HG02642 (cell line): Measurements from ENCODE around the gene ROM1.
A peak's percentile ranks its signal among the peaks of the same experiment; 100 is the strongest.
"Not testable (repeated sequence)": the region's sequence is repeated elsewhere in the genome, so short reads cannot be mapped to it uniquely, and the experiment has no call there.

Source experiments
- ATAC-seq: cut with Tn5 transposase; IDR thresholded peaks from one replicate; pipeline ENCODE4 v1.9.1; 2021; ENCODE audit warnings: mild to moderate bottlenecking; ENCODE audit not compliant: unreplicated experiment, poor library complexity

Gene ROM1

DNA sequence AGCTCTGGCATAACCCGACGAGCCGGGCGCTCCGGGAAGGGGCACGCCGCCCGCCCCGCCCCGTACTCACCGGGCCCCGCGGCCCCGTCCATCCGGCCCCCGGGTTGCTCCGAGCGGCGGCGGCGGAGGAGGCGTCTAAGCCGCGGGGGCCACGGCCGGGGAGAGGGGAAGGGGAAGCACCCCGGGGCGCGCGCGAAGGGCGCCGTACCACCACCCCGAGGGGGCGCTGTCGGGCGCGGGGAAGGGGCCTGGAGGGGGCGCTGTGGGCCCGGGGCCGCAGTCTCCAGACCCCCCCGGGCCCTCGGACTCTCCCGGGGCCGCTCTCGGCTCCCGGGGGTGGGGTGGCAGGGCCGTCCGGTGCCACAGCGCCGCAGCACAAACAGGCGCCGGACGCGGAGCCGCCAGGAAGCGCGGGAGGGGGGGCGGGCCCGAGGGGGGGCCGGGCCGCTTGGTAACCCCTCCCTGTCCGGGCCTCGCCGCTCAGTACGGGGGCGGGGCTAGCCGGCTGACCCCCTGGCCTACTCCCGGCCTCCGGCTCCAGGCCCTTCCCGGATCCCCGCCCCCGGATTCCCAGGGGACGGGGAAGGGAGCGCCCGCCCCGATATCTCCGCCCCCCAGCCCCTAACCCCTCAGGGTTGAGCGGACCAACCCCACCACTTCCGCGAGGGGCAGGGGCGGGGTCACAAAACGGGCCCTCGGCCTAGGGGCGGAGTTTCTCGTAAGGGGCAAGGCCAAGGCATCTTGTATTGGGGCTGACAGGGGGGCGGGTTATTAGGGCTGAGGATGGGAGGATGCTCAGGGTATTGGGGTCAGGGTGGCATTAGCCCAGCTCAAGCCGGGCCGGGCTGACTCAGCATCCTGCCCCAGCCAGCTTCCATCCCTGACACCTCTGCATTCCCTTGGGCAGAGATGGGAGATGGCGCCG lies at the start of gene ROM1, which contains the start of gene EML3:
Gene ROM1 (plus strand): TSS at position 892 of the 925 bp plus-strand sequence. CDS start 25 bp downstream, at position 917.
Gene EML3 (minus strand): TSS at position 410 of the 925 bp plus-strand sequence. CDS start 318 bp downstream, at position 92.
- peak; percentile 72 for ATAC-seq

- no peak for ATAC-seq
These were observed 47.8 kb upstream of the ROM1 start for GRCh38 chr11:62565100-62565802.

DNA sequence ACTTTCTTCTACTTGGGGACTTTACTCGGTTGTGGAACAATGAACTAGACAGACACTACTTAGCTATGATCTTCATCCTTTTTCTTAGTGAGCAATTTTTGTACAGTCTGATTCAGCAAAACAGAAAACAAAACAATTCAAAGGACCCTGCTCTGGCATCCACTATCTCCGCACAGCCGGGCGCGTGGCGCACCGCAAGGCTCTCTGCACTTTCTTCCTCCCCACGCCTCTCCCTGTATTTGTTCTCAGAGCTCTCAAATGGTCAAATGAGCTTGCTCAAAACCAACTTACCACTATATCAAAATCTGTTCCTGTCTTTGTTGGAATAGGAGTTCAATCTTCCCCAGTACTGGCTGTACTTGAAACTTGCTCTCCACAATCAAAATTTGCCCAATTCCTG lies 46.8 kb upstream of the ROM1 start:
- no peak for ATAC-seq

- no peak for ATAC-seq
These were observed 45.9 kb upstream of the ROM1 start for GRCh38 chr11:62567018-62567633.

DNA sequence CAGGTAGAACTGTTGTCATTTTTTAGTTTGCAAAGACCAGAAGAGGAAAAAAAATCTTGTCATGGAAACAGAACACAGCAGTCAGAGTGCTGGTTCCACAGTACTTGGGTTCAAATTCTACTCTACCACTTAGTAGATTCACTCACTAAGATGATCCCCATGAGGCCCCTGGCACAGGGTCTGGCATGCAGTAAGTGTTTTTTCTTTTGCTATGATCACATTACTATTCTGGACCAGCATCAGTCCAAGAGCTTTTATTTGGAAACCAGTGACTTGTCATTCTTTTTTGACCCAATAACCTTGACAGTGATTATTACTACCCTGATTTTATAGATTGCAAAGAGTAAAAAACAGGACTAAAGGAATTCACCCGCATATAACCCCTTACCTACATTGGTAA lies 43.4 kb upstream of the ROM1 start:
- ATAC-seq: no peak

- not testable (repeated sequence) for ATAC-seq
These were observed 42.2 kb upstream of the ROM1 start for GRCh38 chr11:62570903-62571302.

GRCh38 chr11:62571493-62571892 lies 41.6 kb upstream of the ROM1 start:
- ATAC-seq: not testable (repeated sequence)

DNA sequence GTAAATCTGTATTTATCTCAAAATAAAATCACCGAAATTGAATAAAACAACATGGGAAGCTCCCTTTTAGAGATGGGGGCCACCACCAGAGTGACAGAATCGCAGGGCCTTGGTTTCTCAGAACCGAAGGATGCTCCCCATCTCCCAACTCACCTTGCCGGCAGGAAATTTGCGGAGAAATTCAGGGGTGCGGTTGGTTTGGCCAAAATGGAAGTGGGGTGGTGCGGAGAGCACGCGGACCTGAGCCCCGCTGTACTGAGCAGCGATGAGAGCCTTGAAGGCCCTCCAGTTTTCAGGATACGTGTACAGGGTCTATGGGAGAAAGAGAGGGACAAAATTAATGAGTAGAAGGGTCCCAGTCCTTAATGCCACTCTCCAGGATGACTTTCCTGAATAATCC lies 40.6 kb upstream of the ROM1 start:
- ATAC-seq: no peak

DNA sequence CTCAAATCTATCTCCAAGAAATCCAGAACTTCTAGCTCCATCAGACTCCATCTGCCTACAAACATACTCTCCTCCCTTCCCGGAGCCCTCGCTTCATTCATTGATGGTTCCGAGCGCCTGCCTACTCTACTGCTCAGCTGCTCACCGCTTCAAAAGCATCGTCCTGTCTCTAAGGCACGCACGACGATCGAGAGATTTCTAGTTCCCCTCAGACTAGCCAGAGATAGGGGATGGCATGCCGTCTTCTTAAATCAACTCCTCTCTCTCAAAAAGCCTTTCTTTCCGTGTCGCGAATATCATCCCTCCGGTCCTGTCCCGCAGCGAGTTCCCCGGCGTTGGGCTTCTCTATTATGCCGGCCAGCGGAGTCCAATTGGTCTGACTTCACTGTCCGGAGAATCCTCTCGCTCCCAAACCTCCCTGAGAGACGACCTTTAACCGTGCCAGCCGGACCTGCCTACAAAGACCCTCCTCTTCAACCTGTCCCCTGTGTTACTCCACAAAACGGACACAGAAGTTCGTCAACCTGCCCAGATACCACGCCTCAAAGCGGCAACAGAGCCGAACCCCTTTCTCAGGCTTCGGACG lies 40.0 kb upstream of the ROM1 start:
- ATAC-seq: peak; percentile 0

DNA sequence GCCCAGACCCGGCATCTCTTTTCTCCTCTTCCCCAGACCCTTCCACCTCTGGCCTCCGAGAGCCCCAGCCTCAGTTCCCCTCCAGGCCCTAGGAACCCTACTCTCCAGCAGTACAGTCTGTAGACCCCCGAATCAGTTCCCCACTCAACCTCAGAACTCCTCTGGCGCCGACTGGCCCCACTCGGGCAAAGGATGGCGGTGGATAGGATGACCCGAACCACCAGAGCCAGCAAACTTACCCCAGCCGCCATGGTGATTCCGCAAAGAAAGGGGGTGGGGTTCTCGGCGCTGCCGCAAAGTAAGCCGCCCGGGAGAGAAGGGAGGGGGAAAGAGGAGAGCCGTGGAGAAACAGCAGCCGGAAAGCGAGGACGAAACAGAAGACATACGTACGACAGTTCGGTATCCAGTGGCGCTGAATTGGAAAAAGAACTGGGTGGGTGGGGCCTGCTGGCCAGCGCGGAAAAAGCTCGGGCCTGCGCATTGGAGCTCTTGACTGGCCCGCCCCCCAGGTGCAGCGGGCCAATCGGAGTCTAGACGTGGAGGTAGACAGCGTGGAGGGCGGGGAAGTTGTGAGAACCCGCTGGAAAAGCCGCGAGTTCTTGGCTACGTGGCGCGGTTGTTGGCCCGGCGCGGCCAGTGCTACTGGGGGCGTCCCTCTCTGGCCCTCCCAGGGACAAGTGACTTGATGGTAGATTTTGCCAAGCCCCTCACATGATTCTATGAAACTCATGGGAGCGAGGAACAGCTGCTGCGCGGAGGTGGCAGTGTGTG lies 39.3 kb upstream of the ROM1 start, which contains the start of gene EEF1G:
Gene EEF1G (minus strand): TSS at position 300 of the 771 bp plus-strand sequence. CDS start 49 bp downstream, at position 251.
- peak; percentile 92 for ATAC-seq

DNA sequence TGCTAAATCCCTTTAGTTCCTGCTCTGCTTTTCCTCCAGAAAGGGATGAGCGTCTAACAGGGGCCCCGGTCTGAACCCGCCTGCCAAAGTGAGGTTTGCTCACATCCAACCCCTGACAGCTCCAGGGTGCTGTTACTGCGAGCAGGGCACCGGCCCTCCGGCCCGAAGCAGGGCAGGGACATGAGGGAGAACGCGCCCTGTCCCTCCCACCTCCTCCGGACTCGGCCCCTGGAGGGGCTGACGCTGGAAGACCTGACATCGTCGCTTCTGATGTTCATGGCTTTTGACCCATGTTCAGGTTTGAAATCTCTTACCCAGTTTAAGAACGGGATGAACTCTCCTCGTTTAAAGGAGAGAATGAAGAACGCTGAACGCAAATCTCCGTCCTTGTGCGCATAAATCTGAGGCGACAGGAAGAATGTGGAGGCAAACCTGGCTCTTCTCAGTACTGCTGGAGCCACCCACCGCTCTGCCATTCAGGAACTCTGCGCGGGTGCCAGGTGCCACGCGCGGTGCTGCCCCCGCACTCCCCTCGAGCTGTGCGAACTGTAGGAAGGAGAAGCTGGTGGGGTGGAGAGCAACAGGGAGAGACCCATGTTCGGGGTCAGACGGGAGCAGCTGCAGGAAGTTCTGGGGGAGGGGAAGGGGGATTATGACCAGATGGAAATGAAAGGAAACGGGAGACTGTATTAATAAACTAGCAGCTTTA lies 38.5 kb upstream of the ROM1 start:
- peak; percentile 14 for ATAC-seq

- no peak for ATAC-seq
These were observed 37.9 kb upstream of the ROM1 start for GRCh38 chr11:62575156-62575555.

DNA sequence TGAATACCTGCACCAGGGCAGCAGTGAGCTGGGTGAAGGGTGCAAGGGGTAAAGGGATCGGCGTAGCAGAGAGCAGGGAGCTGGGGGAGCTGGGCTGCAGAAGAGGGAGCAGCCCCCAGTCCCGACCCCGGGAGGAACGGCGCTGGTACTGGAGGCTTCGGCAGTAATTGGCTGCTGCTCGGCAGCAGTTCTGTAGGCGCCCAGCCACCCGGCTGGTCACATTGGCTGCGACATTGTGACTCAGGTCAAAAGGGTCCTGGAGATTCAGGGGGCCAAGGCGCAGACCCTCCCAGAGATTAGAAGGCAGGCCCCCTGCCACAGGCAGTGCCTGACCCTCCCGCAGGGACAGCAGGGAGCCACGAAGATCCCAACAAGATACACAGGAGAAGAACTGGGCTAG lies 37.2 kb upstream of the ROM1 start:
- no peak for ATAC-seq

GRCh38 chr11:62577046-62577714 lies 35.9 kb upstream of the ROM1 start:
- no peak for ATAC-seq

DNA sequence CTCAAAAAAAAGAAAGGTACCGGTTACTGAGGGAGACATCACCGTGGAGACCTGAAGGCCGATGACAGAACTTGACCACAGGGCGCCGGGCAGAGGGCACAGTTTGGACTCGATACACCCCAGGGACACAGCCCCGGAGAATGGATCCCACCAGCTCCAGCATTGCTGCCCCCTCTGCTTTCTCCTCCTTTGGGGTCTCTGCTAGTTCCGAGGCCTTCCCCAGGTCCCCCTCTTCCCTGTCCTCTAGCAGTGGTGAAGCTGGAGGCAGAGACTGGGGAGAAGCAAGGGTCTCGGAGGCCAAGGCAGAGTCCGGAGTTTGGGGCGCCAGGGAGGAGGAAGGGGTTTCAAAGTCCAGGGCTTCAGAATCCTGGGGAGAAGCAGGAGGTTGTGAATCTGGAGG lies 34.5 kb upstream of the ROM1 start:
- ATAC-seq: no peak

DNA sequence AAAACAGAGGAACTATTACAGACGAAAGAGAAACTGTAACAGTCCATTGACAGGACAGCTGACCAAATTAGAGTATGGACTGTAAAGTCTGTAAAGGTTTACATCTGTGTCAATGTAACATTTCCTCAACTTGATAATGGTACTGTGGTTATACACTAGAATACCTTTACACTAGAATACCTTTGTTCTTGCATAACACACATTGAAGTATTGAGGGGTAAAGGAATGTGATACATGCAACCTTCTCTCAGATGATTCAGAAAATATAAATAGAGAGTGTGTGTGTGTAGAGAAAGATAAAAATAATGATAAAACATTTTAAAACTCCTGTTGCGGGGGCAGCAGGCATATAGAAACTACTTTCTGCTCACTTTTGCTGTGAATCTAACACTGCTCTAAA lies 33.8 kb upstream of the ROM1 start:
- no peak for ATAC-seq

DNA sequence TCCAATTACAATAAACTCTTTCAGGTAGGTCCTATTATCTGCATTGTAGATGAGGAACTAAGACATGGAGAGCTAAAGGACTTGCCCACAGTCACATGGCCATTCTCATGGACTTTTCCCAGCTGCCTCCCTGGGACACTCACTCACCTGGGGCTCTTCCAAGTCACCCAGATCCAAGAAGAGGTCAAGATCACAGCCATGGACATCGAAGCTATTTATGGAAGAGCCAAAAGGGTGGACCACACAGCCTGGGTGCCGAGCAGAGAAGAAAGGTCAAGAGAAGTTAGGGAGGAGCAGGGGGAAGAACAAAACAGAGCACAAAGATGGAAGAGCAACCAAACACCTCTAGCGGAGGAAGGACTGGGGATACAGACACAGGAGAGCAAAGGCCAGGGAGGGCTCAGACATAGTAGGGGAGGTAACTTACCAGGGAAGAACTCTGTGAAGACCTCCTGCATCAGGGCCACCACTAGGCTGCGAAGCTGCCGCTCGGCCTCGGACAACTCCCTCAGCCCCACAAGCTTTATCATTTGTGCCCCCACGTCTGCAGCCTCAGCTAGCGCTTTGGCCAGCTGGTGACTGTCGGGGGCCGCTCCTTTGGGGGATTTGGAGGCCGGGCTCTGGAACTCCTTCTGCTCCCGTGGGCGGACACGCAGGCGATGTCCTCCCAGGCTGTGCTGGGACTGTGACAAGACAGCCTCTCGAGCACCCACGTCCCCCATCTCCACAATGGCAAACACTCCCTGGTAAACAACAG lies 31.9 kb upstream of the ROM1 start:
- no peak for ATAC-seq

- not testable (repeated sequence) for ATAC-seq
These were observed 31.3 kb upstream of the ROM1 start for GRCh38 chr11:62581735-62582134.
